ENCODE data around the gene VEGFA. TPM values are rescaled to one million over a fixed set of nuclear protein-coding genes. Genes with fewer than 3 reads are reported as not detected.

The VEGFA gene
- total RNA-seq, 1 donor from 2014 or later = 267 TPM

DNA sequence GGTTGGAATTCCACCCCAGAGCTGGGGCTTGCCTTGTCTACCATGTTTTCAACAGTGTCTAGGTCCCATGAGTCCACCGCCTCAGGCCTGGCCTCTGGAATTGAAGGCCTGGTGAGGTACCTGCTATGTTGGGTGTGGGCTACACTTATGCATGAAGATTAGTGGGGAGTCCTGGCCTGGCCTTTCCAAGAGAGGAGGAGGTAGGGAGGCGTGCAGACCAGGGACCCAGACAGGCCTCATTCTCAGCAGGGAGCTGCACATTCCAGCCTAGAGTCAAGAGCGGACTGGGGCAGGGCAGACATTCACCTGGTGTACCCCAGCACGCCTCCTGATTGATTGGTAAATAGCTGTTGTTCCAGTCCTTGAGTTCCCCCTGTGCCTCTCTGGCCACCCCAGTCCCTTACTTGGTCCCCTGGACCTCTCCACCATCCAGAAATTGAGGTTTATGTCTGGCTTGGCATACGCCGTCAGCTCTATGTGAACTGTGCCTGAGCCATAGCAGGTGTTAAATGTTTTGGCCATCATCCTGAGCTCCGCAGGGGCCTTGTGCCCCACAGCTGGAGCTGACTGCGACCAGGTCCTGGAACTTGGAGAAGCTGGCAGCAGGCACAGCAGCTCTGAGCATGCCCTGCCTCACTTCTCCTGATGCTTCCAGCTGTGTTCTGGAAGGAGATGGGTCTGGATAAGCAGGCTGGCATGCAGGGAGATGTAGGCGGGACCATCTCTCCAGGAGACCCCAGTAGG, 8.2 kb upstream of the VEGFA start:
- no peaks in the 10 kb centered on the region for H3K36me3 Mint-ChIP-seq (ENCODE audit: insufficient read depth)
- no peak for TF ChIP-seq CTCF (IDR thresholded peaks at IDR 0.05; ENCODE audit: unreplicated experiment)
- H3K4me1 Mint-ChIP-seq (ENCODE audit: low read depth) = peaks cover 38% of the 10 kb centered on the region
- DNase-seq (ENCODE audit: low spot score, unreplicated experiment) = no peak
- H3K4me3 Mint-ChIP-seq (ENCODE audit: low read depth) = no peak overlapping the region
- peaks cover 11% of the 10 kb centered on the region for H3K27me3 Mint-ChIP-seq
- no peak overlapping the region for H3K27ac Mint-ChIP-seq
- no peaks in the 10 kb centered on the region for H3K9me3 Mint-ChIP-seq (ENCODE audit: low read depth)

DNA sequence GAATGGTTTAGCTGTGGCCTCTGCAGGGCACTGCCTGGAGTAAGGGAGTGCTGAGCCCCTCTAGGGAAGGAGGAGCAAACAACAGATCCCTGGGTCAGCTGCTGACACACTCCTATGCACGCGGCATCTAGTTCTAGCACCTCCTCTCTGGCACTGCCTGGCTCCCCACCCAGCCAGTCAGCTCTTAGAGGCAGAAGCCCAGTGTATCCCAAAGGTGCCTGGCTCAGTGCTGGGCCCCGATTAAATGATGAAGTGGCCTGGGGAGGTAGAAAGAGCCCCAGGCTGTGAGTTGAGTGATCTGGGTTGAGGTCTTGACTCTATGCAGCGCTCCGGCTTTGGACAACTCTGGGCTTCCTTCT, 7.6 kb upstream of the VEGFA start:
- DNase-seq (ENCODE audit: low spot score, unreplicated experiment) = no peak
- Mint-ChIP-seq H3K27ac (no peak overlapping the region), H3K36me3 (ENCODE audit: insufficient read depth) (no peaks in the 10 kb centered on the region), H3K27me3 (peaks cover 11% of the 10 kb centered on the region), H3K9me3 (ENCODE audit: low read depth) (no peaks in the 10 kb centered on the region), H3K4me1 (ENCODE audit: low read depth) (peaks cover 43% of the 10 kb centered on the region), H3K4me3 (ENCODE audit: low read depth) (no peak overlapping the region)
- no peak for TF ChIP-seq CTCF (IDR thresholded peaks at IDR 0.05; ENCODE audit: unreplicated experiment)

DNA sequence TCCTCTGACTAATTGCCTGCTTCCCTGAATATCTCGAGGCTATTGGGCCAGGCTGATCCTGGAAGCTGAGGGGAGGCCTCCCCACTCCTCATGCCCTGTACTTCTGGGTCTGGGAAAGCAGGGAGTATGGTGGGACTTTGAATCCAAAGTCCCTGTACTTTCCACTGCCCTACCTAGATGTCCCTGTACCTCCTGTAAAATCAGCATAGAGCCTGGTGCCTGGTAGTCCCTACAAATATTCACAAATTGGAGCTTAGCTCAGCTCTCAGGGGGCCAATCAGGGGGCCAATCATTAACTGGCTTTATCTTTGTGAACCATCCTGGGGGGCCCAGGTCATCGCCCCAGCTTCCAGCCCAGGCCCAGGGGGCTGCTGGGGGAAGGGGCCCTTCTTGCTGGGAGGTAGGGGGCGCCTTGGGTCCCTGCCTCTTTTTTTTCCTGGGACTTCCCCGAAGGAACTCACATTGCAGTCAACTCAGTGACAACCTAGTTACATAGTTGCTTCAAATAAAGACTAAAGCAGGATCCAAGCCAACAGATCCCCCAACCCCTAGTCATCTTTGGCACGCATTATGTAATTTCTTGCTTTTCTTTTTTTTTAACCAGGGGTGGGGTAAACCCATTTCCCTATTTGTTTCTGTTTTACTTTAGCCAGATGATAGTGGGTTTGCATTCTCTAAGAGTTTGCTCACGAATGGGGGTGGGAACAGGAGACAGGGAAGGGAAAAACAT, 6.9 kb upstream of the VEGFA start:
- DNase-seq (ENCODE audit: low spot score, unreplicated experiment) = no peak
- H3K4me3 Mint-ChIP-seq (ENCODE audit: low read depth) = no peak overlapping the region
- no peak for TF ChIP-seq CTCF (IDR thresholded peaks at IDR 0.05; ENCODE audit: unreplicated experiment)
- no peak overlapping the region for H3K27ac Mint-ChIP-seq
- no peaks in the 10 kb centered on the region for H3K9me3 Mint-ChIP-seq (ENCODE audit: low read depth)
- peaks cover 11% of the 10 kb centered on the region for H3K27me3 Mint-ChIP-seq
- no peaks in the 10 kb centered on the region for H3K36me3 Mint-ChIP-seq (ENCODE audit: insufficient read depth)
- H3K4me1 Mint-ChIP-seq (ENCODE audit: low read depth) = peaks cover 46% of the 10 kb centered on the region

DNA sequence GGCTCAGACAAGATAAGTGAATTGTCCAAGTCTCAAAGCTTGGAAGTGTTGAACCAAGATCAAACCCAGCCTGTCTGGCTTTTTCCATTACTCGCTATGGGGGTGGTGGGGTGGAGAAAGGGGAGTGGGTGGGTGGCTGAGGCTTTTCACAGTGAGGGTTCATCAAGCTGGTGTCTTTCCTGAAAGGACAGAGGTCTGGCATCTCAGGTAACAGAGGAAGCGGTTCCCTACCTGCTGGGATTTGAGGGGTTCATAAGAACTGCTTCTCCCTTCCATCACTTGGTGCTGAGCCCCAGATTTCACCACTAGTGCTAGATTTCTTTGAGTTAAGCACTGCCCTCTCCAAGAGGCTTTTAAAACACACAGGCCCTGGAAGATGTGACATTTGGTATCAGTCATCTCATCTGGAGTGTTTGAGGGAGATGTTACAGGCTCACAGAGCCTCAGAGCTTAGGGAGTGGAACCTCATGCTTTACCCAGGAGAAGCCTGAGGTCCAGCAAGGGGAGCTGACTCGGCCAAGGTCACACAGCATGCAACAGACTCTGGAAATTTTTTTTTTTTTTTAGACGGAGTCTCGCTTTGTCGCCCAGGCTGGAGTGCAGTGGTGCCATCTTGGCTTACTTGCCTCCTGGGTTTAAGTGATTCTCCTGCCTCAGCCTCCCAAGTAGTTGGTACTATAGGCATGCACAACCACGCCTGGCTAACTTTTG, 6.0 kb upstream of the VEGFA start:
- H3K36me3 Mint-ChIP-seq (ENCODE audit: insufficient read depth) = no peaks in the 10 kb centered on the region
- peaks cover 11% of the 10 kb centered on the region for H3K27me3 Mint-ChIP-seq
- H3K4me3 Mint-ChIP-seq (ENCODE audit: low read depth) = no peak overlapping the region
- H3K9me3 Mint-ChIP-seq (ENCODE audit: low read depth) = no peaks in the 10 kb centered on the region
- DNase-seq (ENCODE audit: low spot score, unreplicated experiment) = no peak
- H3K27ac Mint-ChIP-seq = no peak overlapping the region
- H3K4me1 Mint-ChIP-seq (ENCODE audit: low read depth) = peaks cover 43% of the 10 kb centered on the region
- no peak for TF ChIP-seq CTCF (IDR thresholded peaks at IDR 0.05; ENCODE audit: unreplicated experiment)

GRCh38 chr6:43764772-43765171, 5.2 kb upstream of the VEGFA start:
- no peak for TF ChIP-seq CTCF (IDR thresholded peaks at IDR 0.05; ENCODE audit: unreplicated experiment)
- DNase-seq (ENCODE audit: low spot score, unreplicated experiment) = no peak
- peaks cover 11% of the 10 kb centered on the region for H3K27me3 Mint-ChIP-seq
- no peaks in the 10 kb centered on the region for H3K36me3 Mint-ChIP-seq (ENCODE audit: insufficient read depth)
- no peak overlapping the region for H3K4me3 Mint-ChIP-seq (ENCODE audit: low read depth)
- no peaks in the 10 kb centered on the region for H3K9me3 Mint-ChIP-seq (ENCODE audit: low read depth)
- no peak overlapping the region for H3K27ac Mint-ChIP-seq
- H3K4me1 Mint-ChIP-seq (ENCODE audit: low read depth) = peaks cover 43% of the 10 kb centered on the region
